CD4-positive, alpha-beta memory T cell (primary cell): ENCODE results near the gene ANO10. TPM values are rescaled to one million over a fixed set of nuclear protein-coding genes. Genes with fewer than 3 reads are reported as not detected.

ENCODE experiments used
- CTCF ChIA-PET: fragments of 350-600 bp; sonication (Branson Sonifier 250); formaldehyde crosslinking; loops from one replicate; lab custom pipeline; 2021; ENCODE audit warnings: inconsistent platforms; ENCODE audit not compliant: partially characterized antibody; lab: Charles Lee
- POLR2A ChIA-PET: fragments of 350-600 bp; sonication (Branson Sonifier 250); formaldehyde crosslinking; loops from one replicate; lab custom pipeline; 2021; ENCODE audit not compliant: partially characterized antibody; lab: Charles Lee
- DNase-seq, 5 donors: peaks; one replicate each; pipeline versions ENCODE4 v3.0.0 to v3.0.0-alpha.2; 2020 to 2022; ENCODE audit warnings: mixed read lengths in 1 of 5
- H3K27ac ChIP-seq: one replicate; pipeline ENCODE4 v1.7.0; 2013; ENCODE audit warnings: low read depth, low read length
- H3K27me3 ChIP-seq: 2 replicates; pipeline ENCODE4 v1.7.0; 2013; ENCODE audit warnings: mild to moderate bottlenecking, low read length, moderate library complexity; ENCODE audit not compliant: insufficient read depth
- H3K36me3 ChIP-seq: 2 replicates; pipeline ENCODE4 v1.7.0; 2013; ENCODE audit warnings: mild to moderate bottlenecking, low read length, moderate library complexity; ENCODE audit not compliant: insufficient read depth
- H3K4me1 ChIP-seq: 2 replicates; pipeline ENCODE4 v1.7.0; 2013; ENCODE audit warnings: mild to moderate bottlenecking, low read length, moderate library complexity; ENCODE audit not compliant: insufficient read depth
- H3K4me3 ChIP-seq, 2 donors: one replicate each; pipeline ENCODE4 v1.7.0; 2013; ENCODE audit warnings: low read length in 2 of 2, mild to moderate bottlenecking in 1 of 2
- H3K9me3 ChIP-seq, 2 donors: one replicate each; pipeline ENCODE4 v1.7.0; 2013; ENCODE audit warnings: low read length in 2 of 2, control low read depth in 1 of 2; ENCODE audit not compliant: control insufficient read depth in 1 of 2
- H3K27ac Mint-ChIP-seq, 7 donors: one replicate each; pipeline ENCODE4 v1.8.0; 2020 to 2021; ENCODE audit warnings: mixed read lengths in 7 of 7, mild to moderate bottlenecking in 6 of 7, inconsistent platforms in 3 of 7, moderate library complexity in 3 of 7
- H3K27me3 Mint-ChIP-seq, 2 donors: one replicate each; pipeline ENCODE4 v1.8.0; 2020 to 2021; ENCODE audit warnings: mixed read lengths in 2 of 2
- H3K36me3 Mint-ChIP-seq, 2 donors: one replicate each; pipeline ENCODE4 v1.8.0; 2020 to 2021; ENCODE audit warnings: mixed read lengths in 2 of 2, inconsistent platforms in 1 of 2, mild to moderate bottlenecking in 1 of 2
- H3K4me1 Mint-ChIP-seq, 4 donors: one replicate each; pipeline ENCODE4 v1.8.0; 2020 to 2021; ENCODE audit warnings: mixed read lengths in 4 of 4, mild to moderate bottlenecking in 1 of 4
- H3K4me3 Mint-ChIP-seq, 8 donors: one replicate each; pipeline ENCODE4 v1.8.0; 2020 to 2021; ENCODE audit warnings: mixed read lengths in 8 of 8, mild to moderate bottlenecking in 7 of 8, moderate library complexity in 6 of 8, inconsistent platforms in 3 of 8
- H3K9me3 Mint-ChIP-seq, 8 donors: one replicate each; pipeline ENCODE4 v1.8.0; 2020 to 2021; ENCODE audit warnings: mixed read lengths in 8 of 8, mild to moderate bottlenecking in 5 of 8, inconsistent platforms in 3 of 8, moderate library complexity in 1 of 8
- intact Hi-C: fragments of 100-400 bp; cut with micrococcal nuclease; formaldehyde crosslinking; loops from one replicate; pipeline ENCODE4 v1.15.1; 2023
- polyA plus RNA-seq, 2 donors: library from polyadenylated mRNA; unstranded; fragments of 300-500 nt; fragmentation: Illumina TruSeq; gene quantifications; one replicate each; pipeline ENCODE4 v1.2.3, GENCODE V29; 2021
- total RNA-seq, 2 experiments: library from RNA; stranded (reverse); gene quantifications; one replicate each; pipeline ENCODE4 v1.2.3, GENCODE V29; 2021

Gene ANO10
- total and polyA plus RNA-seq, 4 experiments from 2014 or later = 8.6 to 9.9 (median 9.6) TPM

- Histone ChIP-seq H3K27ac (no peak overlapping the region), H3K36me3 (no peaks in the 10 kb centered on the region), H3K9me3 (no peaks in the 10 kb centered on the region), H3K4me1 (no peaks in the 10 kb centered on the region), H3K27me3 (no peaks in the 10 kb centered on the region), H3K4me3 (no peak overlapping the region)
- Mint-ChIP-seq H3K4me3 (no peak overlapping the region), H3K9me3 (no peaks in the 10 kb centered on the region), H3K36me3 (no peaks in the 10 kb centered on the region), H3K4me1 (peaks cover 0 to 5% (median 2%) of the 10 kb centered on the region in 4 donors), H3K27ac (peak overlapping the region in 1 of 7 donors; percentile 30), H3K27me3 (peaks cover 0 to 6% of the 10 kb centered on the region in 2 donors)
- ChIA-PET POLR2A (no interaction called here), CTCF (interaction anchor here (0.9 to 2.2 kb wide), 3 partner anchors 17 to 95 kb away, joined by 3 to 6 read pairs (median 3); partner anchors contain the start of gene ANO10)
- intact Hi-C loops = loop anchor here (1.0 kb wide), 1 partner anchor 95 kb away; no protein-coding TSS in a partner anchor
- DNase-seq = peak; percentile 12 to 44 (median 14)
Observed at GRCh38 chr3:43638594-43639447, 17.0 kb upstream of the ANO10 start.

GRCh38 chr3:43637702-43638101, 15.9 kb upstream of the ANO10 start:
- Histone ChIP-seq H3K4me1 (no peaks in the 10 kb centered on the region), H3K36me3 (no peaks in the 10 kb centered on the region), H3K27ac (no peak overlapping the region), H3K9me3 (no peaks in the 10 kb centered on the region), H3K4me3 (no peak overlapping the region), H3K27me3 (no peaks in the 10 kb centered on the region)
- peaks cover 0 to 6% of the 10 kb centered on the region in 2 donors for H3K27me3 Mint-ChIP-seq
- H3K4me1 Mint-ChIP-seq = peaks cover 0 to 5% (median 2%) of the 10 kb centered on the region in 4 donors
- no peaks in the 10 kb centered on the region for H3K36me3 Mint-ChIP-seq
- no peaks in the 10 kb centered on the region for H3K9me3 Mint-ChIP-seq
- DNase-seq = no peak
- POLR2A ChIA-PET = no interaction called here
- intact Hi-C loops = loop anchor here (1.0 kb wide), 1 partner anchor 93 kb away; no protein-coding TSS in a partner anchor
- H3K27ac Mint-ChIP-seq = no peak overlapping the region
- CTCF ChIA-PET = interaction anchor here (0.7 to 0.9 kb wide), 2 partner anchors 94 to 122 kb away, joined by 3 read pairs; no protein-coding TSS in a partner anchor
- H3K4me3 Mint-ChIP-seq = no peak overlapping the region

- CTCF ChIA-PET = no interaction called here
- no peak overlapping the region for H3K27ac ChIP-seq
Observed at GRCh38 chr3:43632986-43633385, 11.2 kb upstream of the ANO10 start.

GRCh38 chr3:43632269-43632733, 10.5 kb upstream of the ANO10 start:
- DNase-seq = no peak
- ChIA-PET POLR2A (no interaction called here), CTCF (no interaction called here)
- H3K36me3 ChIP-seq = no peaks in the 10 kb centered on the region
- H3K27me3 Mint-ChIP-seq = peaks cover 4 to 7% of the 10 kb centered on the region in 2 donors
- no peaks in the 10 kb centered on the region for H3K9me3 ChIP-seq
- H3K9me3 Mint-ChIP-seq = peaks cover 0 to 5% (median 0%) of the 10 kb centered on the region in 8 donors
- H3K4me3 ChIP-seq = no peak overlapping the region
- no peaks in the 10 kb centered on the region for H3K27me3 ChIP-seq
- peaks cover 3% of the 10 kb centered on the region for H3K4me1 ChIP-seq
- intact Hi-C loops = no loop called here
- no peak overlapping the region for H3K27ac ChIP-seq
- no peaks in the 10 kb centered on the region for H3K36me3 Mint-ChIP-seq
- no peak overlapping the region for H3K27ac Mint-ChIP-seq
- no peak overlapping the region for H3K4me3 Mint-ChIP-seq
- peaks cover 0 to 5% (median 2%) of the 10 kb centered on the region in 4 donors for H3K4me1 Mint-ChIP-seq

More at GRCh38 chr3:43632986-43633385, 11.2 kb upstream of the ANO10 start:
- Histone ChIP-seq H3K9me3 (no peaks in the 10 kb centered on the region), H3K4me3 (no peak overlapping the region), H3K27me3 (no peaks in the 10 kb centered on the region), H3K4me1 (no peaks in the 10 kb centered on the region), H3K36me3 (no peaks in the 10 kb centered on the region)
- H3K27me3 Mint-ChIP-seq = peaks cover 4 to 7% of the 10 kb centered on the region in 2 donors
- peaks cover 0 to 5% (median 0%) of the 10 kb centered on the region in 8 donors for H3K9me3 Mint-ChIP-seq
- POLR2A ChIA-PET = no interaction called here
- no peak overlapping the region for H3K27ac Mint-ChIP-seq
- intact Hi-C loops = no loop called here
- no peaks in the 10 kb centered on the region for H3K36me3 Mint-ChIP-seq
- DNase-seq = no peak
- H3K4me1 Mint-ChIP-seq = no peaks in the 10 kb centered on the region
- no peak overlapping the region for H3K4me3 Mint-ChIP-seq

- Mint-ChIP-seq H3K4me3 (no peak overlapping the region), H3K36me3 (no peaks in the 10 kb centered on the region), H3K27me3 (peaks cover 4 to 5% of the 10 kb centered on the region in 2 donors), H3K9me3 (peaks cover 0 to 5% (median 0%) of the 10 kb centered on the region in 8 donors), H3K4me1 (peaks cover 0 to 14% (median 5%) of the 10 kb centered on the region in 4 donors), H3K27ac (peak overlapping the region in 1 of 7 donors; percentile 49)
- H3K4me3 ChIP-seq = no peak overlapping the region
- H3K4me1 ChIP-seq = peaks cover 7% of the 10 kb centered on the region
- POLR2A ChIA-PET = no interaction called here
- no peaks in the 10 kb centered on the region for H3K9me3 ChIP-seq
- intact Hi-C loops = no loop called here
- no peak overlapping the region for H3K27ac ChIP-seq
- H3K27me3 ChIP-seq = no peaks in the 10 kb centered on the region
- CTCF ChIA-PET = no interaction called here
- DNase-seq = no peak
- no peaks in the 10 kb centered on the region for H3K36me3 ChIP-seq
Observed at GRCh38 chr3:43629741-43630140, 7.9 kb upstream of the ANO10 start.

- ChIA-PET POLR2A (no interaction called here), CTCF (no interaction called here)
- Histone ChIP-seq H3K4me3 (no peak overlapping the region), H3K36me3 (no peaks in the 10 kb centered on the region), H3K27me3 (no peaks in the 10 kb centered on the region), H3K27ac (no peak overlapping the region), H3K4me1 (peaks cover 7% of the 10 kb centered on the region), H3K9me3 (no peaks in the 10 kb centered on the region)
- H3K36me3 Mint-ChIP-seq = no peaks in the 10 kb centered on the region
- DNase-seq = no peak
- intact Hi-C loops = no loop called here
- peaks cover 0 to 5% (median 0%) of the 10 kb centered on the region in 8 donors for H3K9me3 Mint-ChIP-seq
- H3K4me3 Mint-ChIP-seq = no peak overlapping the region
- peaks cover 0 to 14% (median 5%) of the 10 kb centered on the region in 4 donors for H3K4me1 Mint-ChIP-seq
- H3K27ac Mint-ChIP-seq = no peak overlapping the region
- peaks cover 4% of the 10 kb centered on the region in 2 donors for H3K27me3 Mint-ChIP-seq
Observed at GRCh38 chr3:43629257-43629656, 7.4 kb upstream of the ANO10 start.

GRCh38 chr3:43627360-43627759, 5.5 kb upstream of the ANO10 start:
- H3K4me1 ChIP-seq = peaks cover 12% of the 10 kb centered on the region
- H3K4me3 Mint-ChIP-seq = no peak overlapping the region
- no peaks in the 10 kb centered on the region for H3K27me3 ChIP-seq
- intact Hi-C loops = no loop called here
- H3K27ac Mint-ChIP-seq = no peak overlapping the region
- peaks cover 4 to 20% (median 11%) of the 10 kb centered on the region in 4 donors for H3K4me1 Mint-ChIP-seq
- no peaks in the 10 kb centered on the region for H3K36me3 ChIP-seq
- peaks cover 0 to 5% (median 0%) of the 10 kb centered on the region in 8 donors for H3K9me3 Mint-ChIP-seq
- H3K4me3 ChIP-seq = no peak overlapping the region
- DNase-seq = peak in 3 of 5 donors; percentile 9 to 18 (median 11)
- H3K27me3 Mint-ChIP-seq = peaks cover 4% of the 10 kb centered on the region in 2 donors
- ChIA-PET POLR2A (no interaction called here), CTCF (no interaction called here)
- H3K9me3 ChIP-seq = no peaks in the 10 kb centered on the region
- H3K36me3 Mint-ChIP-seq = no peaks in the 10 kb centered on the region
- no peak overlapping the region for H3K27ac ChIP-seq
